ENCODE results near the gene ZNF827. TPM values are rescaled to one million over a fixed set of nuclear protein-coding genes. Genes with fewer than 3 reads are reported as not detected.

ZNF827 gene
- polyA plus RNA-seq, 1 donor (not counting 4 experiments of a cell fraction or from before 2014, with no cell fraction given), result 4.7 TPM

GRCh38 chr4:145822581-145822980, 116.0 kb downstream of the ZNF827 start:
- Histone ChIP-seq H3K9ac (ENCODE audit: control insufficient read depth, extremely low read depth, insufficient read depth, low read length) (no peak overlapping the region), H3K9me3 (ENCODE audit: control insufficient read depth, low read depth, low read length) (no peaks in the 10 kb centered on the region), H3K4me3 (ENCODE audit: control insufficient read depth in 2 of 3, extremely low read depth in 1 of 3, insufficient read depth in 2 of 3, low read depth in 1 of 3, low read length in 3 of 3) (no peak overlapping the region), H3K4me1 (ENCODE audit: control insufficient read depth, extremely low read depth, insufficient read depth, low read length) (no peaks in the 10 kb centered on the region), H2AFZ (ENCODE audit: control insufficient read depth, low read length) (no peak overlapping the region), H3K27me3 (ENCODE audit: control insufficient read depth, extremely low read depth, insufficient read depth, low read length) (no peaks in the 10 kb centered on the region), H3K36me3 (ENCODE audit: control insufficient read depth in 2 of 2, extremely low read depth in 1 of 2, insufficient read depth in 2 of 2, low read length in 2 of 2) (no peaks in the 10 kb centered on the region), H3K9me1 (ENCODE audit: control insufficient read depth, extremely low read depth, insufficient read depth, low read length) (no peaks in the 10 kb centered on the region), H4K20me1 (ENCODE audit: control insufficient read depth, extremely low read depth, insufficient read depth, low read length) (no peaks in the 10 kb centered on the region), H3K79me2 (ENCODE audit: control insufficient read depth, insufficient read depth, low read length) (no peaks in the 10 kb centered on the region), H3K27ac (ENCODE audit: control insufficient read depth, insufficient read depth, low read length) (no peak overlapping the region), H3K4me2 (ENCODE audit: control insufficient read depth, extremely low read depth, insufficient read depth, low read depth, low read length) (no peak overlapping the region)
- FAIRE-seq (no peak), DNase-seq (ENCODE audit: low read depth, low spot score) (no peak)
- no peak for TF ChIP-seq EZH2 (IDR thresholded peaks at IDR 0.05; ENCODE audit: low read length)
- TF ChIP-seq, protein P1, sequence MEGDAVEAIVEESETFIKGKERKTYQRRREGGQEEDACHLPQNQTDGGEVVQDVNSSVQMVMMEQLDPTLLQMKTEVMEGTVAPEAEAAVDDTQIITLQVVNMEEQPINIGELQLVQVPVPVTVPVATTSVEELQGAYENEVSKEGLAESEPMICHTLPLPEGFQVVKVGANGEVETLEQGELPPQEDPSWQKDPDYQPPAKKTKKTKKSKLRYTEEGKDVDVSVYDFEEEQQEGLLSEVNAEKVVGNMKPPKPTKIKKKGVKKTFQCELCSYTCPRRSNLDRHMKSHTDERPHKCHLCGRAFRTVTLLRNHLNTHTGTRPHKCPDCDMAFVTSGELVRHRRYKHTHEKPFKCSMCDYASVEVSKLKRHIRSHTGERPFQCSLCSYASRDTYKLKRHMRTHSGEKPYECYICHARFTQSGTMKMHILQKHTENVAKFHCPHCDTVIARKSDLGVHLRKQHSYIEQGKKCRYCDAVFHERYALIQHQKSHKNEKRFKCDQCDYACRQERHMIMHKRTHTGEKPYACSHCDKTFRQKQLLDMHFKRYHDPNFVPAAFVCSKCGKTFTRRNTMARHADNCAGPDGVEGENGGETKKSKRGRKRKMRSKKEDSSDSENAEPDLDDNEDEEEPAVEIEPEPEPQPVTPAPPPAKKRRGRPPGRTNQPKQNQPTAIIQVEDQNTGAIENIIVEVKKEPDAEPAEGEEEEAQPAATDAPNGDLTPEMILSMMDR (optimal IDR thresholded peaks at IDR 0.05 in 1 of 3, IDR thresholded peaks at IDR 0.05 in 1 of 3, conservative IDR thresholded peaks at IDR 0.05 in 1 of 3; ENCODE audit: extremely low read depth in 1 of 3, insufficient read depth in 2 of 3, low read length in 3 of 3), result no peak
- dilution Hi-C loops (cut with MboI; ENCODE audit: extremely low pct_ligation_motif_present, low sequenced_read_pairs), result no loop called here

GRCh38 chr4:145822181-145822580, 116.4 kb downstream of the ZNF827 start:
- Histone ChIP-seq H4K20me1 (ENCODE audit: control insufficient read depth, extremely low read depth, insufficient read depth, low read length) (no peaks in the 10 kb centered on the region), H3K4me3 (ENCODE audit: control insufficient read depth in 2 of 3, extremely low read depth in 1 of 3, insufficient read depth in 2 of 3, low read depth in 1 of 3, low read length in 3 of 3) (no peak overlapping the region), H3K36me3 (ENCODE audit: control insufficient read depth in 2 of 2, extremely low read depth in 1 of 2, insufficient read depth in 2 of 2, low read length in 2 of 2) (no peaks in the 10 kb centered on the region), H3K9me1 (ENCODE audit: control insufficient read depth, extremely low read depth, insufficient read depth, low read length) (no peaks in the 10 kb centered on the region), H3K27ac (ENCODE audit: control insufficient read depth, insufficient read depth, low read length) (no peak overlapping the region), H3K79me2 (ENCODE audit: control insufficient read depth, insufficient read depth, low read length) (no peaks in the 10 kb centered on the region), H3K4me1 (ENCODE audit: control insufficient read depth, extremely low read depth, insufficient read depth, low read length) (no peaks in the 10 kb centered on the region), H3K9ac (ENCODE audit: control insufficient read depth, extremely low read depth, insufficient read depth, low read length) (no peak overlapping the region), H2AFZ (ENCODE audit: control insufficient read depth, low read length) (no peak overlapping the region), H3K9me3 (ENCODE audit: control insufficient read depth, low read depth, low read length) (no peaks in the 10 kb centered on the region), H3K27me3 (ENCODE audit: control insufficient read depth, extremely low read depth, insufficient read depth, low read length) (no peaks in the 10 kb centered on the region), H3K4me2 (ENCODE audit: control insufficient read depth, extremely low read depth, insufficient read depth, low read depth, low read length) (no peak overlapping the region)
- FAIRE-seq, result no peak
- DNase-seq (ENCODE audit: low read depth, low spot score), result no peak
- dilution Hi-C loops (cut with MboI; ENCODE audit: extremely low pct_ligation_motif_present, low sequenced_read_pairs), result no loop called here
- no peak for TF ChIP-seq EZH2 (IDR thresholded peaks at IDR 0.05; ENCODE audit: low read length)
- TF ChIP-seq, protein P1 (optimal IDR thresholded peaks at IDR 0.05 in 1 of 3, IDR thresholded peaks at IDR 0.05 in 1 of 3, conservative IDR thresholded peaks at IDR 0.05 in 1 of 3; ENCODE audit: extremely low read depth in 1 of 3, insufficient read depth in 2 of 3, low read length in 3 of 3), result no peak
